T-helper 1 cell treated with Interleukin-12 subunit alpha and Interleukin-12 subunit beta and Interleukin-4 antibody, amounts not matched to agents 30 ng/mL and 1 ng/mL, for 36 hours (primary cell): ENCODE results near the gene ZMIZ1. TPM values are rescaled to one million over a fixed set of nuclear protein-coding genes. Genes with fewer than 3 reads are reported as not detected.

ENCODE experiments used
- intact Hi-C: fragments of 100-400 bp; cut with micrococcal nuclease; formaldehyde crosslinking; loops from one replicate; pipeline ENCODE4 v1.15.1; 2024
- total RNA-seq: library from RNA; stranded (reverse); gene quantifications from 2 replicates; pipeline ENCODE4 v1.2.3, GENCODE V29; 2022

Gene ZMIZ1
- total RNA-seq, 1 donor from 2014 or later = 51.2 TPM

- intact Hi-C loops = no loop called here
These were observed 48.3 kb downstream of the ZMIZ1 start for GRCh38 chr10:79116801-79117723.

GRCh38 chr10:79118286-79119202, 49.8 kb downstream of the ZMIZ1 start:
- intact Hi-C loops = no loop called here

GRCh38 chr10:79119306-79119705, 50.5 kb downstream of the ZMIZ1 start:
- intact Hi-C loops = no loop called here

- intact Hi-C loops = no loop called here
These were observed 54.8 kb downstream of the ZMIZ1 start for GRCh38 chr10:79123547-79123963.

DNA sequence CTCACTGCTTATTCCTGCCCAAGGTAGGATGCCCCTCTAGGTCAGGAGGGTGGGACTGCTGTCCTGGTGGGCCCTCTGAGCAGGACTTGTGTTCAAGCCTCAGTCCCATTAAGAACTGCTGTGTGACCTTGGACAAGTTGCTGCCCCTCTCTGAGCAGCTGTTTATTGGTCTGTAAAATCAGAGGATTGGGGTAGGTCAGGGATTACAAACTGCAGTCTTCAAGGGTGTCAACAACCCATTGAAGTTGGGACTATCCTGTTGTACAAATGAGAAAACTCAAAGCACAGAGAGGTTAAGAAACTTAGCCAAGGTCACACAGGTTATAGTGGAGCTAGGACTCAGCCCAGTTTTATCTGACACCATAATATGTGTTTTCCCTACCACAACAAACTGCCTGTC, 55.3 kb downstream of the ZMIZ1 start:
- intact Hi-C loops = no loop called here

GRCh38 chr10:79125092-79125491, 56.3 kb downstream of the ZMIZ1 start:
- intact Hi-C loops = no loop called here

GRCh38 chr10:79126351-79127080, 57.8 kb downstream of the ZMIZ1 start:
- intact Hi-C loops = no loop called here

DNA sequence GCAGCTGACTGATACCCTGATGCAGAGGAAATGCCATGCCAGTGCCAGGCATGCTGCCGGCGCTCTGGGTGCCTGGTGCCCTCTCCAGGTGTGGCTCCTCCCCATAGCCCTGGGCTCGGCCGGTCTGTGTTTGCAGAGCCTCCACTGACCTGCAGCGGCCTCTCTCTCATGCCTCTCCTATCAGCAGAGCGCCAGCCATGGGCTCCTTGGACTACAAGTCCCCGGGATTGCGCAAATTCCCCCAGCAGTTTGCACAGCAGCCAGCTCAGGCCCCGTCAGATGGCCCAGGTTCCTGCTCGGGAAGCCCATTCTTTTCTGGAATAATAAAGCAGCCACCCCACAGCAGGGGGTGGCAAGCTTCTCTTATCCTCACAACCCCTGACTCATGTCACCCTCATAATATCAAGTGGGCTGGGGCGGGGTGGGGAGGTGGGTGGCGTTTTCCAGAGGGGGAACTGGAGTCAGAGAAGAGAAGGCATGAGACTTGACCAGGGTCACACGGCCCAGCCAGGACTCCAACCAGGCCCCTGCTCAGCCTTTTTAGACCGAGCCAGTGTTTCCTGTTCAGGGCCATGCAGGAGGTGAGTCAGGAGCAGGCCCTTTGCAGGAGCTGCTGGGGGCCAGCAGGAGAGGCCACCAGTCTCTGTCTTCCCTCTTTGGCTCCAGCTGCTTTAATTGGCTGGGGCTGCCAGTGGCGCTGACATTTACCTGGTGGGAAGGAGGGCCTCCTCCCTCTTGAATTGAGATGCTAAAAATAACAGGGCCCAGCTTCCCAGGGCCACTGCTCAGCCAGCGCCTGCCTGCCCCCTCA, 58.6 kb downstream of the ZMIZ1 start:
- intact Hi-C loops = no loop called here

DNA sequence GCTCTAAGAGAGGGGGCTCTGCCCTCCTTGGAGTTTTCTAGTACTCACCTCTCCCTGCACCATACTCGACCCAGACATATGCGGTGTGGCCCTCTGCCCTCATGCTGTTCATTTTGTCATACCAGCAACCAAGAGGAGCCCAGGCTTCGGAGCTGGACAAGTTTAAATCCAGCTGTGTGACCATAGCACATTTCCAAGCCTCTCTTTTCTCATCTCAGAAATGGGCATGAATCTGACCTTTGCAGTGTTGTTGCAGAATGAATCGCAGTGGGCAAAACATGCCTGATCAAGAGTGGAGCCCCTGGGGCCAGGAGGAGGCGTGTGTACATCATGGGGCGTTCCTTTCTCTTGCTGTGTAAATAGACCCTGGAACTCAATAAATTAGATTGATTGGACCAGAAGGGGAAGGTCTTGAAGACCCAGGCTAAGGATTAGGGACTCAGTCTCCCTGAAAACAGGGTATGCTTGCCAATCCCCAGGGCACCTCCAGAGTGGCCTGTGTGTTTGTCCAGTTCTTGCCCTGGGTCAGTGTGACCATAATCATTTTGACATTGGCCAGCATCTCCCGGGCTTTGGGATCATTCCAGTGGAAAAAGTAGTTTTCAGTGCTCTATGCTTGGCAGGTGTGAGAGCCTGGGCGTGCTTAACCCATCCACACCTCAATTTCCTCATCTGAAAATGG, 59.6 kb downstream of the ZMIZ1 start:
- intact Hi-C loops = no loop called here

DNA sequence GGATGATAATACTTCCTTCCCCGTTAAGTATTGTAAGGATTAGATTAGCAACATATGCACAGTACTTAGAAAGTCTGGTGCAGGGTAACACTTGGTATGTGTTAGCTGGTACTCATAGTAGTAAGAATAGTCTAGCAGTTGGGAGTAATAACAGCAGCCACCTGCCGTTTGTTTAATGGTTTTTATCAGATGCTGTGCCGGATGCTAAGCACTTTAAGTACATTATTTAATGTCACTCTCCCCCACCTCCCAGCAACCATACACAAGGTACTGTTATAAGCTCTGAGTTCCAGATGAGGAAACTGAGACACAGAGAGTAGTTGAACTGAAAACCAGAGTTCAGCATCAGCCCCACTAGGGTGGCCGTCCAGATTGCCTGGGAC, 60.1 kb downstream of the ZMIZ1 start:
- intact Hi-C loops = no loop called here

GRCh38 chr10:79129361-79129997, 60.7 kb downstream of the ZMIZ1 start:
- intact Hi-C loops = no loop called here

GRCh38 chr10:79130255-79130654, 61.5 kb downstream of the ZMIZ1 start:
- intact Hi-C loops = no loop called here

DNA sequence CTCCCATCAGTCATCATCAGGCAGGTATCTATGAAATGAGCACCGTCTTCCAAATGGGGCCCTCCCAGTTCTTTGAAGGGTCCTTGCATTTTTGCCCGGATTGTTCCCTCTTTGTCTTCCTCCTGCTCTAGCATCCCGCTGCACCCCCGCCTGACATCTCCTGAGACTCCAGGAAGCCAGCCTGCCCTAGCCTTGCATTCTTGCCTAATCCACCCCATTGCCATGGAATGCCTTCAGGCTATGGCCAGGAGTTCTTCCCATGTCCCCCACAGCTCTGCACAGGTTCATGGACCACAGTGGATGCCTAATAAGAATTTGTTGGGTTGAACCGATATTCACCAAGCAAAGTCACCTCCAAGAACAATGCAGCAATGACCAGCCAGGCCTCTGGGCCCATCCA, 62.1 kb downstream of the ZMIZ1 start:
- intact Hi-C loops = no loop called here

DNA sequence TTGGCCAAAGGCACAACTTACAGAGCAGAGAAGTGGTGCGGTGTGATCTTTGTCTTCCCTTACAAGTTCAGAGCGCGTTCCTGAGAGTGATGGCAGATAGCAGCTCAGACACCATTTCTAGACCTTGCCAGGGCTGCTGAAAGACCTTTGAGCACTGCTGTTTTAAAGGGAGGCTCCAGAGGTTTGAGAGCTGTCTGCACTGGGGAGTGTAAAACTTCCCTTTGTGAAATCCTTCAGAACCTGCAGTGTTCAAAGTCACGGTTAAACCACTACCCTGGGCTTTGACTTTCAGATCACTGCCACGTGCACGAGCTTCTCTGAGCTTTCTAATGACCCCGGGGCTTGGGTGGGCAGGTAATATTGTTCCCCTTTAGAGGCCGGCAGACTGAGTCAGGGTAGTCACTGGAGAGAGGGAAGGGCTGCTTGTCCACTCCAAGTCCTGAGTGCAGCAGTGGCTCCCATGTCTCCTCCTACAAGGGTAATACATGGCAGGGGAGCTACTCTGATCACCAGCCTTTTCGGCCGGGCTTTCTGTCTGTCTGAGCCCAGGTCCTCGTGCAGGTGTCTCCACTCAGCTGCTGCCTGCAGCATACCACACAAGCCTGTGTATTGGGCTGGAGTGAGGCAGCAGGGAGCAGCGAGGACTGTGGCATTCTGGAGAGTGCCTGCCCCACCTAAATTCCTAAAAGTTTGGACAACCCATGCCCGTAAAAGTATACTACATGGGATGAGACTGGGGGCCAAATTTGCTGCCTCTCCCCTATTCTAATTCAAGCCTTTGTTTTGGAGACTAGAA, 63.3 kb downstream of the ZMIZ1 start:
- intact Hi-C loops = no loop called here

DNA sequence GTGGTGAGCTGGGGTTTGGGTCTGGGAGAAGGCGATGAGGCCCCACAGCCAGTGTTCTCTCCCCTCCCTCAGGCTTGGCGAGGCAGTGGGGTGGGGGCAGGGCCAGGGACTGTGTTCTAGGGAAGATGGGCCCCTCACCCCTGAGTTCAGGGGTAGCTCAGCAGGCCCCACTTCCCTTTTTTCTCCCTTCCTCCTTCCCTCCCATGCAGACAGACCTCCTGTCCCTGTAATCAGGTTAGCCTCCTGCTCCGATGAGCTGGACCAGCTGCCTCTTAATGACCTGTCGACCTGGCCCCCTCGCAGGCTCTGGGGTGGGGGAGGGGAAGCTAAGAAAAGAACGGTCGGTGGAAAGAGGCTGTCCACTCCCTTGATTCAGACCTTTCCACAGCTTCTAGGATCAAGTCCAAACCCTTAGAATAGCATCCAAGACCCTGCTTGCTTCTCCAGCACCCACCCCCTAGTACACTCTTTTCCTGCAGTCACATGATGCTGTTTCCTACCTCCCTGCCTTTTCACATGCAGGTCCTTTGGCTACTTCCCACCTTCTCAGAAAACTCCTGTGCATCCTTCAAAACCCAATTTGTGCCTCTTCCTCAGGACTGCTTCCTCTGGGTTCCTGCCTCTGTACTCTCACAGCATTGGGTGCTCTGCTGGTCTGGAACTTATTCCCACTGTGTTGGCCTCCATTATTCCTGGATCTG, 64.1 kb downstream of the ZMIZ1 start:
- intact Hi-C loops = no loop called here

GRCh38 chr10:79133416-79133815, 64.7 kb downstream of the ZMIZ1 start:
- intact Hi-C loops = no loop called here

- intact Hi-C loops = loop anchor here (1.0 to 5.0 kb wide), 3 partner anchors 67 to 163 kb away; partner anchors contain the start of gene ZMIZ1
These were observed 67.0 kb downstream of the ZMIZ1 start for GRCh38 chr10:79135790-79136189.
